Natural killer cell (primary cell): ENCODE measurements around the gene SLC17A1. TPM values are rescaled to one million over a fixed set of nuclear protein-coding genes. Genes with fewer than 3 reads are reported as not detected.

Experiments
- ATAC-seq, 3 donors: fragments of 150-1000 bp in 2 of 3; fragments of 200-7000 bp in 1 of 3; cut with Tn5 transposase; 1 replicate in 1 of 3; 2 replicates in 2 of 3; pipeline ENCODE4 v1.10.0; 2021; ENCODE audit warnings: mild to moderate bottlenecking in 2 of 3, moderate library complexity in 2 of 3
- DNase-seq, 2 donors: peaks; one replicate each; pipeline versions ENCODE4 v3.0.0 to v3.0.0-alpha.2; 2013 to 2021; ENCODE audit warnings: mixed read lengths in 1 of 2
- H3K27ac ChIP-seq: one replicate; pipeline ENCODE4 v1.5.1; 2013; ENCODE audit warnings: mild to moderate bottlenecking, low read length
- H3K27me3 ChIP-seq: one replicate; pipeline ENCODE4 v1.6.1; 2013; ENCODE audit warnings: low read length; ENCODE audit not compliant: control insufficient read depth, insufficient read depth
- H3K36me3 ChIP-seq: one replicate; pipeline ENCODE4 v1.6.1; 2013; ENCODE audit warnings: low read length; ENCODE audit not compliant: control insufficient read depth, insufficient read depth
- H3K4me1 ChIP-seq: one replicate; pipeline ENCODE4 v1.6.1; 2013; ENCODE audit warnings: low read length; ENCODE audit not compliant: control insufficient read depth, insufficient read depth
- H3K4me3 ChIP-seq: one replicate; pipeline ENCODE4 v1.5.1; 2013; ENCODE audit warnings: low read length
- H3K9me3 ChIP-seq: one replicate; pipeline ENCODE4 v1.6.1; 2013; ENCODE audit warnings: low read length; ENCODE audit not compliant: control insufficient read depth, insufficient read depth
- H3K27ac Mint-ChIP-seq, 2 donors: one replicate each; pipeline ENCODE4 v1.8.0; 2022; ENCODE audit warnings: mild to moderate bottlenecking in 2 of 2, mixed read lengths in 2 of 2, moderate library complexity in 1 of 2
- H3K27me3 Mint-ChIP-seq, 2 donors: one replicate each; pipeline ENCODE4 v1.8.0; 2022; ENCODE audit warnings: low read depth in 2 of 2, mixed read lengths in 2 of 2
- H3K36me3 Mint-ChIP-seq: one replicate; pipeline ENCODE4 v1.8.0; 2022; ENCODE audit warnings: mixed read lengths
- H3K4me1 Mint-ChIP-seq, 2 donors: one replicate each; pipeline ENCODE4 v1.8.0; 2022; ENCODE audit warnings: mixed read lengths in 2 of 2
- H3K4me3 Mint-ChIP-seq: one replicate; pipeline ENCODE4 v1.8.0; 2022; ENCODE audit warnings: mild to moderate bottlenecking, moderate library complexity, mixed read lengths
- H3K9me3 Mint-ChIP-seq, 2 donors: one replicate each; pipeline ENCODE4 v1.8.0; 2022; ENCODE audit warnings: mixed read lengths in 2 of 2
- CTCF ChIP-seq: fragments of 200-600 bp; IDR thresholded peaks from one replicate; pipeline ENCODE4 v1.8.0; 2022; ENCODE audit warnings: antibody characterized with exemption
- WGBS: methylation state at CpG from one replicate; pipeline ENCODE4 v1.1.7; 2013; ENCODE audit warnings: missing lambda C conversion rate; ENCODE audit not compliant: insufficient coverage; 5-methylcytosine and 5-hydroxymethylcytosine counted together
- intact Hi-C: fragments of 100-400 bp; cut with micrococcal nuclease; formaldehyde crosslinking; loops from one replicate; pipeline ENCODE4 v1.14.2; 2022
- total RNA-seq, 4 donors: library from RNA; stranded (reverse); fragments of 120-200 nt in 1 of 4; gene quantifications; one replicate each; pipeline versions ENCODE4 v1.2.3 to v1.2.4, GENCODE V29; 2013 to 2022

SLC17A1 gene
- total RNA-seq, 3 donors from 2014 or later (not counting 1 experiment from before 2014, with no cell fraction given), result 0.27 to 0.71 (median 0.50) TPM

- no peak overlapping the region for H3K4me3 ChIP-seq
- DNase-seq, result no peak
- no peaks in the 10 kb centered on the region for H3K27me3 ChIP-seq
- no peaks in the 10 kb centered on the region for H3K9me3 ChIP-seq
- peaks cover 10% of the 10 kb centered on the region for H3K4me1 ChIP-seq
- Mint-ChIP-seq H3K4me3 (no peak overlapping the region), H3K36me3 (no peaks in the 10 kb centered on the region), H3K4me1 (peaks cover 25 to 29% of the 10 kb centered on the region in 2 donors), H3K9me3 (peaks cover 0 to 3% of the 10 kb centered on the region in 2 donors), H3K27ac (no peak overlapping the region), H3K27me3 (peaks cover 7 to 8% of the 10 kb centered on the region in 2 donors)
- 100% methylated on average over 1 of the region's 3 CpGs for WGBS
- intact Hi-C loops, result no loop called here
- H3K27ac ChIP-seq, result no peak overlapping the region
- ATAC-seq, result no peak
- H3K36me3 ChIP-seq, result no peaks in the 10 kb centered on the region
- TF ChIP-seq CTCF, result no peak
These were observed 36.8 kb upstream of the SLC17A1 start for GRCh38 chr6:25868436-25869183.

- H3K4me3 Mint-ChIP-seq, result peak overlapping the region; percentile 65
- H3K36me3 ChIP-seq, result no peaks in the 10 kb centered on the region
- WGBS, result 36% methylated on average over 2 of the region's 3 CpGs
- H3K4me1 Mint-ChIP-seq, result peaks cover 15 to 22% of the 10 kb centered on the region in 2 donors
- intact Hi-C loops, result no loop called here
- H3K27ac Mint-ChIP-seq, result peak overlapping the region; percentile 76 to 89
- DNase-seq (peak in 1 of 2 donors; percentile 79), ATAC-seq (peak; percentile 86 to 91 (median 91))
- H3K27me3 ChIP-seq, result no peaks in the 10 kb centered on the region
- H3K36me3 Mint-ChIP-seq, result no peaks in the 10 kb centered on the region
- H3K4me1 ChIP-seq, result peaks cover 5% of the 10 kb centered on the region
- peaks cover 7 to 10% of the 10 kb centered on the region in 2 donors for H3K27me3 Mint-ChIP-seq
- H3K9me3 Mint-ChIP-seq, result peaks cover 0 to 3% of the 10 kb centered on the region in 2 donors
- H3K27ac ChIP-seq, result peak overlapping the region; percentile 53
- TF ChIP-seq CTCF, result no peak
- H3K4me3 ChIP-seq, result no peak overlapping the region
- H3K9me3 ChIP-seq, result no peaks in the 10 kb centered on the region
These were observed 34.2 kb upstream of the SLC17A1 start for GRCh38 chr6:25866011-25866410.

- no peak overlapping the region for H3K27ac Mint-ChIP-seq
- 100% methylated on average over 2 of the region's 2 CpGs for WGBS
These were observed 31.5 kb upstream of the SLC17A1 start for GRCh38 chr6:25863360-25863759.

More at GRCh38 chr6:25863360-25863759, 31.5 kb upstream of the SLC17A1 start:
- no peak overlapping the region for H3K4me3 Mint-ChIP-seq
- DNase-seq (no peak), ATAC-seq (no peak)
- peaks cover 15 to 23% of the 10 kb centered on the region in 2 donors for H3K4me1 Mint-ChIP-seq
- H3K27me3 Mint-ChIP-seq, result peaks cover 12 to 13% of the 10 kb centered on the region in 2 donors
- no peak overlapping the region for H3K4me3 ChIP-seq
- no peak overlapping the region for H3K27ac ChIP-seq
- H3K36me3 Mint-ChIP-seq, result no peaks in the 10 kb centered on the region
- TF ChIP-seq CTCF, result no peak
- H3K36me3 ChIP-seq, result no peaks in the 10 kb centered on the region
- peaks cover 0 to 3% of the 10 kb centered on the region in 2 donors for H3K9me3 Mint-ChIP-seq
- H3K27me3 ChIP-seq, result no peaks in the 10 kb centered on the region
- intact Hi-C loops, result no loop called here
- H3K4me1 ChIP-seq, result peaks cover 5% of the 10 kb centered on the region
- no peaks in the 10 kb centered on the region for H3K9me3 ChIP-seq
